ENCODE data around the gene SLC10A6.

The SLC10A6 gene

DNA sequence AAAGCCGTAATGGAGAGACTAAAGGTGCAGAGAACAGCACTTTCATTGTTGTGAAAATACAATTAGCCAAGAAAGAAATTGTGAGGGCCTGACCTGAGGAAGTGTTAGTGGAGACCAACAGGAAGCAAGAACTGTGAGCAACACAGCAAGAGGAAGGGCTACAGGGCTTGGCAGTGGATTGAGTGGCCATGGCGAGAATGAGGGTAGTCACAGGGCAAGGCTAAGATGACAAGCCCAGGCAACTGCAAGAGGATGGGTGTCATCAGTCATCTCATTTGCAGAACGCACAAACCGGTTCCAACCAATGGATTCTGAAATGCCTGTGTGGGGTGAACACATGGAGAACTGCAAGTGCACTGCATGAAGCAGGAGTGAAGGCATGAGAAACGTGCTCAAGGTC lies 3.6 kb downstream of the SLC10A6 start:
- no peak overlapping the region for H3K27ac ChIP-seq (ENCODE audit: low read depth, low read length)
- H3K36me3 ChIP-seq (ENCODE audit: insufficient read depth, low read length), result no peaks in the 10 kb centered on the region
- no peak overlapping the region for H3K9ac ChIP-seq (ENCODE audit: low read length)
- no peaks in the 10 kb centered on the region for H3K4me1 ChIP-seq (ENCODE audit: insufficient read depth, low read length)
- no peaks in the 10 kb centered on the region for H3K27me3 ChIP-seq (ENCODE audit: control insufficient read depth in 1 of 2, insufficient read depth in 2 of 2, low read length in 2 of 2)
- no peak overlapping the region for H3K4me3 ChIP-seq (ENCODE audit: low read depth in 1 of 2, low read length in 2 of 2)
- H3K9me3 ChIP-seq (ENCODE audit: low read length), result no peaks in the 10 kb centered on the region

DNA sequence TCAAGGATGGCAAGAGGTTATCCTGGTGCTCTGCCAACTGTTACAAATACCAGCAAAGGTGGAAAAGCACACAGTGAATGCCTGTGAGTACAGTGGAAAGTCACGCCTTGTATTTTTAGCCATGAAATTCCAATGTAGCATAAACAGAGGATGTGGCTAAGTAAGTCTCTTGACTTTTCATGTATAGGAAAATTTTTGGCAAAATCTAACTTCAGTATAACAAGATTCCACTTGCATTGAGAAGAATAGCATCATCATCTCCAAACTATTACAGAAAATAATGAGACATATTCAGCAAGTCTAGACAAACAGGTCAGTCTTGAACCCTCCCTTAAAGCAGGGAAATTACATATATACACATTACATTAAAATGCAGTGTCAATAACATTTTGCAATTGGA lies 7.9 kb downstream of the SLC10A6 start:
- H3K27ac ChIP-seq (ENCODE audit: low read depth, low read length), result no peak overlapping the region
- H3K4me3 ChIP-seq (ENCODE audit: low read depth in 1 of 2, low read length in 2 of 2), result no peak overlapping the region

GRCh38 chr4:86840858-86841257 lies 8.3 kb downstream of the SLC10A6 start:
- Histone ChIP-seq H3K27me3 (ENCODE audit: control insufficient read depth in 1 of 2, insufficient read depth in 2 of 2, low read length in 2 of 2) (no peaks in the 10 kb centered on the region), H3K27ac (ENCODE audit: low read depth, low read length) (no peak overlapping the region), H3K4me1 (ENCODE audit: insufficient read depth, low read length) (no peaks in the 10 kb centered on the region), H3K4me3 (ENCODE audit: low read depth in 1 of 2, low read length in 2 of 2) (no peak overlapping the region), H3K9ac (ENCODE audit: low read length) (no peak overlapping the region), H3K36me3 (ENCODE audit: insufficient read depth, low read length) (no peaks in the 10 kb centered on the region), H3K9me3 (ENCODE audit: low read length) (no peaks in the 10 kb centered on the region)

More for the DNA sequence above, 7.9 kb downstream of the SLC10A6 start:
- Histone ChIP-seq H3K9ac (ENCODE audit: low read length) (no peak overlapping the region), H3K9me3 (ENCODE audit: low read length) (no peaks in the 10 kb centered on the region), H3K27me3 (ENCODE audit: control insufficient read depth in 1 of 2, insufficient read depth in 2 of 2, low read length in 2 of 2) (no peaks in the 10 kb centered on the region), H3K4me1 (ENCODE audit: insufficient read depth, low read length) (no peaks in the 10 kb centered on the region), H3K36me3 (ENCODE audit: insufficient read depth, low read length) (no peaks in the 10 kb centered on the region)

DNA sequence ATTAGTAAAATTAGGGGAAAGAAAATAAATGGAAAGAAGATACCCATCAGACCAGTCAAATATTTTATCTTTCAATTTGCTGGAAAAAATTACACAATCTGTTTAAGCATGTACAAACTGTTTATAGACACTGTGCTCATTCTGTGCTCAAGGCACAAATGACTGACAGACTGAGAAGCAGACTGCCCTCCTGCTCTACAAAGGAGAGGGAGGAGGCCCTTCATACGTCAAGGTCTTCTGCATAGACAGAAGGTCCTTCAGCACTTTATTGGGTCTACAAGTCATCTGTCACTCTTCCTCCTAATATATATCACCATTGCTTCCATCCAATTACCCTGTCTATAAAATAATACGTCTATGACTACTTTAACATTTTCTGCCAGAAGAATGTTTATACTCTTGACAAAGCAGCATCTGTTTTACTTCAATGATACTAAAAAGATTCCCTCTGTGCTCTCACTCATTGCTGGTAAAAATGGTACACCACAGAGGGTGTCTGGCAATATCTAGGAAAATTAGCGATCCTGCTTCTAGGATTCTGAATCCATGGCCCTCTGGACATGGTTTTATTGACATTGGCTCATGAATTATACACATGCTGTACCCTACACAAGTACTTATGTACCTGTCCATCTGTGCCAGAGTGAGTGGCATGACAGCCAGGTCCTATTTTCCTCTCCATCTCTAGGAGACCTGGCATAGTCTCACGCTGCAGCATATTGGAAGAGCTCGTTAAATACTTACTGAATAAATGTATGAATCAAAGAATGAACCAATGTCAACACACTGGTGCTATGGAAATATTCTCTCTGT lies 11.3 kb downstream of the SLC10A6 start:
- Histone ChIP-seq H3K9ac (ENCODE audit: low read length) (no peak overlapping the region), H3K27me3 (ENCODE audit: control insufficient read depth in 1 of 2, insufficient read depth in 2 of 2, low read length in 2 of 2) (no peaks in the 10 kb centered on the region), H3K27ac (ENCODE audit: low read depth, low read length) (no peak overlapping the region), H3K4me3 (ENCODE audit: low read depth in 1 of 2, low read length in 2 of 2) (no peak overlapping the region), H3K4me1 (ENCODE audit: insufficient read depth, low read length) (no peaks in the 10 kb centered on the region), H3K9me3 (ENCODE audit: low read length) (no peaks in the 10 kb centered on the region), H3K36me3 (ENCODE audit: insufficient read depth, low read length) (no peaks in the 10 kb centered on the region)

GRCh38 chr4:86835677-86836076 lies 13.5 kb downstream of the SLC10A6 start:
- no peaks in the 10 kb centered on the region for H3K36me3 ChIP-seq (ENCODE audit: insufficient read depth, low read length)
- no peaks in the 10 kb centered on the region for H3K27me3 ChIP-seq (ENCODE audit: control insufficient read depth in 1 of 2, insufficient read depth in 2 of 2, low read length in 2 of 2)
- no peak overlapping the region for H3K9ac ChIP-seq (ENCODE audit: low read length)
- H3K4me1 ChIP-seq (ENCODE audit: insufficient read depth, low read length), result no peaks in the 10 kb centered on the region
- no peaks in the 10 kb centered on the region for H3K9me3 ChIP-seq (ENCODE audit: low read length)
- H3K4me3 ChIP-seq (ENCODE audit: low read depth in 1 of 2, low read length in 2 of 2), result no peak overlapping the region
- no peak overlapping the region for H3K27ac ChIP-seq (ENCODE audit: low read depth, low read length)

DNA sequence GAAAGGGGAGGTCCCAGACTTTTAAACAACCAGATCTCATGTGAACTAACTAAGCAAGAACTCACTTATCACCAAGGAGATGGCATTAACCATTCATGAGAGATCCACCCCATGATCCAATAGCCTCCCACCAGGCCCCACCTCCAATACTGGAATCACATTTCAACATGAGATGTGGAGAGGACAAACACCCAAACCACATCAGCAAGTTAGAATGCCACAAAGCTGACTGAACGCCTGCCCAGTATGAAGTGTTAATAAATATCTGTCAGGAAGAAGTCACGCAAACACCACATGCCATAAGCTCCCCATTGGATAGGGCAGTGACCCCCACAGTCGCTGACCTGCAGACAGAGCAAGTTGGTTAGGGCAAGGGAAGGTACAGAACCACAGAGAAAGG lies 14.3 kb downstream of the SLC10A6 start:
- Histone ChIP-seq H3K4me3 (ENCODE audit: low read depth in 1 of 2, low read length in 2 of 2) (no peak overlapping the region), H3K27ac (ENCODE audit: low read depth, low read length) (no peak overlapping the region), H3K9ac (ENCODE audit: low read length) (no peak overlapping the region), H3K36me3 (ENCODE audit: insufficient read depth, low read length) (no peaks in the 10 kb centered on the region), H3K9me3 (ENCODE audit: low read length) (no peaks in the 10 kb centered on the region), H3K27me3 (ENCODE audit: control insufficient read depth in 1 of 2, insufficient read depth in 2 of 2, low read length in 2 of 2) (no peaks in the 10 kb centered on the region), H3K4me1 (ENCODE audit: insufficient read depth, low read length) (no peaks in the 10 kb centered on the region)

DNA sequence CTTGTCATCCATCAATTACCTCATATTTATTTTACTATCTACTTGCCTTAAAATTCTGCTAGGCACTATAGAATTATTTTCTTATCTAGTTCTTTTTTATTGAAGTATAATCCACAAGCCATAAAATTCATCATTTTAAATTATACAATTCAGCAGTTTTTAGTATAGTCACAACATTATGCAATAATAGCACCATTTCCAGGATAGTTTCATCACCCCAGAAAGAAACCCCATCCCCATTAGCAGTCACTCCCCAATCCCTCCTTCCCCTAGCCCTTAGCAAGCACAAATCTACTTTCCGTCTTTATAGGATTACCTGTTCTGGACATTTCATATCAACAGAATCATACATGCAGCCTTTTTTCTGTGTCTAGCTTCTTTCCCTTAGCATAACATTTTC lies 15.6 kb downstream of the SLC10A6 start:
- Histone ChIP-seq H3K4me3 (ENCODE audit: low read depth in 1 of 2, low read length in 2 of 2) (no peak overlapping the region), H3K9me3 (ENCODE audit: low read length) (no peaks in the 10 kb centered on the region), H3K36me3 (ENCODE audit: insufficient read depth, low read length) (no peaks in the 10 kb centered on the region), H3K9ac (ENCODE audit: low read length) (no peak overlapping the region), H3K4me1 (ENCODE audit: insufficient read depth, low read length) (no peaks in the 10 kb centered on the region), H3K27me3 (ENCODE audit: control insufficient read depth in 1 of 2, insufficient read depth in 2 of 2, low read length in 2 of 2) (no peaks in the 10 kb centered on the region), H3K27ac (ENCODE audit: low read depth, low read length) (no peak overlapping the region)

- Histone ChIP-seq H3K4me1 (ENCODE audit: insufficient read depth, low read length) (no peaks in the 10 kb centered on the region), H3K27ac (ENCODE audit: low read depth, low read length) (no peak overlapping the region), H3K36me3 (ENCODE audit: insufficient read depth, low read length) (no peaks in the 10 kb centered on the region), H3K9ac (ENCODE audit: low read length) (no peak overlapping the region), H3K27me3 (ENCODE audit: control insufficient read depth in 1 of 2, insufficient read depth in 2 of 2, low read length in 2 of 2) (no peaks in the 10 kb centered on the region), H3K9me3 (ENCODE audit: low read length) (no peaks in the 10 kb centered on the region), H3K4me3 (ENCODE audit: low read depth in 1 of 2, low read length in 2 of 2) (no peak overlapping the region)
Observed at GRCh38 chr4:86831262-86832130, 17.7 kb downstream of the SLC10A6 start.

DNA sequence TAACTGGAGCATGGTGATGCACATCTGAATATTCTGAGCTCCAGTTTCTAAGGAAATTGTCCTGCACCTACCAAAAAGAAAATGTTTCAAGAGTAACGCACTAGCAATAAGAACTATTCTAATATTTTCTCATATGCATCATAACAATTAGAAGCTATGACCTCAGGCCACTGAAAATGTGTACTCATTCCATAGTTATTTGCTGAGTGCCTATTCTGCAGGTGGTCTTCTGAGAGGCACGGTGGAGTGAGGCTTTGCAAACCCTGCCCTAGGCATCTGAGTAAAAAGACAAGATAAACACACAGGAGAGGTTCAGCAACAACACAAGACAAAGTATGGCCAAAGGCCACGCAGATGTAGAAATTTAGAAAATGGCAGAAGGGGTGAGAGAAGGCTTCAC lies 23.7 kb downstream of the SLC10A6 start:
- H3K4me1 ChIP-seq (ENCODE audit: insufficient read depth, low read length), result no peaks in the 10 kb centered on the region
- H3K27ac ChIP-seq (ENCODE audit: low read depth, low read length), result no peak overlapping the region
- no peaks in the 10 kb centered on the region for H3K36me3 ChIP-seq (ENCODE audit: insufficient read depth, low read length)
- no peaks in the 10 kb centered on the region for H3K9me3 ChIP-seq (ENCODE audit: low read length)
- no peak overlapping the region for H3K4me3 ChIP-seq (ENCODE audit: low read depth in 1 of 2, low read length in 2 of 2)
- no peaks in the 10 kb centered on the region for H3K27me3 ChIP-seq (ENCODE audit: control insufficient read depth in 1 of 2, insufficient read depth in 2 of 2, low read length in 2 of 2)
- no peak overlapping the region for H3K9ac ChIP-seq (ENCODE audit: low read length)

DNA sequence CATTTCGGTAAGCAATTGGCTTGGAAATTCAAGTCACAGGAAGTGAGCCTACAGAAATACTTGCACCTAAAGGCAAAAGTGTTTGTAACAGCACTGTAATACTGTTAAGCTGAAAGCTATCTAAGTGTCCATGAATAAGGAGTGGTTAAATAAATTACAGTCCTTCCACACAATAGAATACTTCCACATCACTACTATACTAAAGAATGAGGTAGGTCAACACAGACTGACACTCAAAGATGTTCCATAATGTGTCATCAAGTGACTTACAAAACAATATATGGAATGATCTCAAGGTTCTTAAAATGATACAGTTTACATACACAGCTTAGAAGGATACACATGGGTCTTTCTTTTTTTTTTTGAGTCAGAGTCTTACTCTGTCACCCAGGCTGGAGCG lies 27.0 kb downstream of the SLC10A6 start:
- H3K27ac ChIP-seq (ENCODE audit: low read depth, low read length), result no peak overlapping the region
- H3K4me1 ChIP-seq (ENCODE audit: insufficient read depth, low read length), result no peaks in the 10 kb centered on the region
- no peak overlapping the region for H3K9ac ChIP-seq (ENCODE audit: low read length)
- no peak overlapping the region for H3K4me3 ChIP-seq (ENCODE audit: low read depth in 1 of 2, low read length in 2 of 2)
- no peaks in the 10 kb centered on the region for H3K9me3 ChIP-seq (ENCODE audit: low read length)
- H3K36me3 ChIP-seq (ENCODE audit: insufficient read depth, low read length), result no peaks in the 10 kb centered on the region
- H3K27me3 ChIP-seq (ENCODE audit: control insufficient read depth in 1 of 2, insufficient read depth in 2 of 2, low read length in 2 of 2), result no peaks in the 10 kb centered on the region

DNA sequence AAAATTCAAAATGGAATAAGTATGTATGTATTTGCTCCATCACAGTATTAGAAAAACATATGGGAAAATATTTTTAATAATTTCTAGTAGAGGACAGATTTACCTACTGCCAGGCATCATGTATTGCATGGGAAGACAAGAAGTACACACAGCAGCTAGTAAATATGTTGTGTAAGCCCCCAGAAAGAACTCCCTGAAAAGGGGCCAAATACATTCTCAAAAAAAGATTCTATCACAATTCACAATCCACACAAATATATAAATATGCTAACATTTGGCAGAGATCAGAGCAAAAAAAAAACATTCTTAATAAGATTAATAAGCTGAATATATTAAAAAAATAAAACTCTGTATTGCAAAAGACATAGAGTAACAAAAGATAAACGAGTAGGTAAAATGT lies 28.0 kb downstream of the SLC10A6 start:
- H3K4me3 ChIP-seq (ENCODE audit: low read depth in 1 of 2, low read length in 2 of 2), result no peak overlapping the region

More for the DNA sequence above, 28.0 kb downstream of the SLC10A6 start:
- H3K27ac ChIP-seq (ENCODE audit: low read depth, low read length), result no peak overlapping the region
- no peaks in the 10 kb centered on the region for H3K9me3 ChIP-seq (ENCODE audit: low read length)
- H3K4me1 ChIP-seq (ENCODE audit: insufficient read depth, low read length), result no peaks in the 10 kb centered on the region
- H3K9ac ChIP-seq (ENCODE audit: low read length), result no peak overlapping the region
- H3K27me3 ChIP-seq (ENCODE audit: control insufficient read depth in 1 of 2, insufficient read depth in 2 of 2, low read length in 2 of 2), result no peaks in the 10 kb centered on the region
- no peaks in the 10 kb centered on the region for H3K36me3 ChIP-seq (ENCODE audit: insufficient read depth, low read length)
